ENCODE results near the gene PLXND1.

Gene PLXND1

DNA sequence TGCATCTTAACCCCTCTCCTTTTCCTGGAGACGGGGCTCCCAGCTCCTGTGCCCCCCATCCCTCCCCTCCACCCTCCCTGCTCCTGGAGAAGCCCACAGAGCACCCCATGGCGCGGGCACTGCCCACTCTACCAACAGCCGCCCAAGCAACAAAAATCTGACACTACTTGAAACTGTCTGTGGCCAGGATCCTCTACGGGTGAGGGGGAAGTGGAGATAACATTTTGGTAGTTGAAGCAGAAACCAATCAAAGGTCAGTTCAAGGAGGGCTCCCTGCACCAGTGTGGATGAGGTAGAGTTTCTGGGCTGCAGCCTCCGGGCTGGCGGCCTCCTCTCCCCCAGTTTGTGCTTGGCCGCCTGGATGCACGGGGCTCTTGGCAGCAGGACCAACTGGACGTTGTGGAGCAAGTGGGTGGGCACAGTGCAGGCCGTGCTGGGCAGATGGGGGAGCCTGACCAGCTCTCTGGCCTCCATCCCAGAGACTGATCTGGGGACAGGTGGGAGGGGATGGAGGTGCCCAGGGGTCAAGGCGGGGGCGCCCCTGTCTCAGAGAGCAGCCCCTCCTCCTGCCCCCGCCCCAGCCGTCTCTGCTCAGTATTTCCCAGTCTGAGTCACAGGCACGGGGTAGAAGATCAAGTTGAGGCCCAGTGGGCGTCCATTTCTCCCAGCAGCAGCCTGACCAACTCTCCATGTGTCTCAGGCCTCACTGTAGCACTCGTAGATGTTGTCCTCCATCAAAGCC, 50.7 kb downstream of the PLXND1 start:
- Histone ChIP-seq H3K36me3 (ENCODE audit: insufficient read depth, low read length) (peaks cover 23% of the 10 kb centered on the region; the same call in 1 of the 2 replicates), H3K27me3 (ENCODE audit: insufficient read depth, low read length, poor library complexity, severe bottlenecking) (no peaks in the 10 kb centered on the region), H3K9me2 (replicated peaks; ENCODE audit: low read depth, low read length) (no peaks in the 10 kb centered on the region), H3K4me3 (ENCODE audit: low read length, poor library complexity, severe bottlenecking) (no peak overlapping the region), H3F3A (ENCODE audit: low read depth) (no peaks in the 10 kb centered on the region), H3K4me2 (ENCODE audit: low read depth, low read length, poor library complexity, severe bottlenecking) (no peak overlapping the region), H3K79me2 (ENCODE audit: insufficient read depth, low read length) (no peaks in the 10 kb centered on the region), H3K9me3 (ENCODE audit: insufficient read depth, low read depth, low read length) (no peaks in the 10 kb centered on the region), H3K9ac (ENCODE audit: low read depth, low read length, poor library complexity, severe bottlenecking) (no peak overlapping the region), H4K20me1 (ENCODE audit: insufficient read depth, low read length, poor library complexity, severe bottlenecking) (no peaks in the 10 kb centered on the region), H3K4me1 (ENCODE audit: insufficient read depth, low read length, poor library complexity, severe bottlenecking) (peaks cover 15% of the 10 kb centered on the region), H2AFZ (ENCODE audit: low read length) (no peak overlapping the region)
- no peak for TF ChIP-seq EZH2phosphoT487 (IDR thresholded peaks at IDR 0.05; ENCODE audit: borderline replicate concordance)
- TF ChIP-seq, protein P1, sequence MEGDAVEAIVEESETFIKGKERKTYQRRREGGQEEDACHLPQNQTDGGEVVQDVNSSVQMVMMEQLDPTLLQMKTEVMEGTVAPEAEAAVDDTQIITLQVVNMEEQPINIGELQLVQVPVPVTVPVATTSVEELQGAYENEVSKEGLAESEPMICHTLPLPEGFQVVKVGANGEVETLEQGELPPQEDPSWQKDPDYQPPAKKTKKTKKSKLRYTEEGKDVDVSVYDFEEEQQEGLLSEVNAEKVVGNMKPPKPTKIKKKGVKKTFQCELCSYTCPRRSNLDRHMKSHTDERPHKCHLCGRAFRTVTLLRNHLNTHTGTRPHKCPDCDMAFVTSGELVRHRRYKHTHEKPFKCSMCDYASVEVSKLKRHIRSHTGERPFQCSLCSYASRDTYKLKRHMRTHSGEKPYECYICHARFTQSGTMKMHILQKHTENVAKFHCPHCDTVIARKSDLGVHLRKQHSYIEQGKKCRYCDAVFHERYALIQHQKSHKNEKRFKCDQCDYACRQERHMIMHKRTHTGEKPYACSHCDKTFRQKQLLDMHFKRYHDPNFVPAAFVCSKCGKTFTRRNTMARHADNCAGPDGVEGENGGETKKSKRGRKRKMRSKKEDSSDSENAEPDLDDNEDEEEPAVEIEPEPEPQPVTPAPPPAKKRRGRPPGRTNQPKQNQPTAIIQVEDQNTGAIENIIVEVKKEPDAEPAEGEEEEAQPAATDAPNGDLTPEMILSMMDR (conservative IDR thresholded peaks at IDR 0.05; ENCODE audit: low read length) = no peak

DNA sequence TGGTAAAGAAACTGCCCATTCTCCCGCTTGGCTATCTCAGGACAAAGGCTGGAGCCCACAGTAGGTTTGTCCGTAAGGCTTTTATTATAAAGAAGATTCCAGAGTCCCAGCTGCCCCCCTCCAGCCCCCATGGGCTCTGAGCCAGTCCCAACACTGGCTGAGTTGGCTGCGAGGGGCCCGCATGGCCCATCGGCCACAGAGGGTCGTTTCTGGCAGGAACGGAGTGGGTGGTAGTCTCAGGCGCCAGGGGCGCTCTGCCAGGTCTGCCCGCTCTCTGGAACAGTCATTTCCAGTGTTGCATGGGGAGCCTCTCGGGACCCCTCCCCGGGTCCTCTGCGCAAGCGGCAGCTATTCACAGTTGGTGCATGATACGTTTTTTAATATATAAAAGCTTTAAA, 51.3 kb downstream of the PLXND1 start:
- H3K4me3 ChIP-seq (ENCODE audit: low read length, poor library complexity, severe bottlenecking) = no peak overlapping the region
- H3K9me3 ChIP-seq (ENCODE audit: insufficient read depth, low read depth, low read length) = no peaks in the 10 kb centered on the region
- H3K4me1 ChIP-seq (ENCODE audit: insufficient read depth, low read length, poor library complexity, severe bottlenecking) = peaks cover 15% of the 10 kb centered on the region
- H3K79me2 ChIP-seq (ENCODE audit: insufficient read depth, low read length) = no peaks in the 10 kb centered on the region
- H3K9ac ChIP-seq (ENCODE audit: low read depth, low read length, poor library complexity, severe bottlenecking) = no peak overlapping the region
- no peak overlapping the region for H2AFZ ChIP-seq (ENCODE audit: low read length)
- H3K9me2 ChIP-seq (replicated peaks; ENCODE audit: low read depth, low read length) = no peaks in the 10 kb centered on the region
- no peaks in the 10 kb centered on the region for H3K27me3 ChIP-seq (ENCODE audit: insufficient read depth, low read length, poor library complexity, severe bottlenecking)
- H3F3A ChIP-seq (ENCODE audit: low read depth) = no peaks in the 10 kb centered on the region
- H3K36me3 ChIP-seq (ENCODE audit: insufficient read depth, low read length) = peaks cover 23% of the 10 kb centered on the region; the same call in 1 of the 2 replicates
- no peaks in the 10 kb centered on the region for H4K20me1 ChIP-seq (ENCODE audit: insufficient read depth, low read length, poor library complexity, severe bottlenecking)
- no peak overlapping the region for H3K4me2 ChIP-seq (ENCODE audit: low read depth, low read length, poor library complexity, severe bottlenecking)
- TF ChIP-seq EZH2phosphoT487 (IDR thresholded peaks at IDR 0.05; ENCODE audit: borderline replicate concordance) = no peak
- TF ChIP-seq, protein P1 (conservative IDR thresholded peaks at IDR 0.05; ENCODE audit: low read length) = no peak

DNA sequence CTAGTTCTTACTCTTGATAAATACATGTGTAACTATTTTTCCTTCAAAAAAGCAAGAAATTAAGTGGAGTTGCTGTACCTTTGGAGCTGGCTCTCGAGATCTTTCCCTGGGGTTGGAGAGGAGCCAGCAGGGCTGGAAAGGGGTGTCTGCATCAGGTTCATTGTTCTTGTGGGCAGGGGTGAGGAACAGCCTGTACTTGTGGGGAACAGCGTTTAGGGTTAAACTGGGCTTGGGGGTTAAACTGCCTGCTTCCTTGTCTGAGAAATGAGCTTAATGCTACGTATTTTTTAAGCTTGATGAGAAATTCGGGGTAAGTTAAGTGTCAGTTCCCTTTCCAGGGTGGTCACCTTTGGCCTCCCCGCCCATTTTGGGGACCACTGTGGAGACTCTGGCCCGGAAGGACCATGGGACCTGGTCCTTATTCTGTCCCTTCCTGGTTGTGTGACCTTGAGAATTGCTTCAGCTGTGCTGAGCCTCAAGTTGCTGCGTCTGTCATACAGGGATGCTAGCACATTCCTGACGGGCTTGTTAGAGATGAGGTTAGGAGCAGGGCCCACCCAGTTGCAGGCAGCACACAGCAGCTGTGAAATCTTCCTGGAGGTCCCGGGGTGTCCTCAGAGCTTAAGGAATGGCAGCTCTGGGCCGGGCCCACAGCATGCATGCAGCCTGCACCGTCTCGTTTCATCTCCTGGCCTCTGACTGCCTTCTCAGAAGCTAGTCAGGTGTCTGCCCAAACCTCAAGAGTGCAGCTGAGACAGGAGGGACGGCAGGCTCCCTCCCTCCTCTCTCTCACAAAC, 51.9 kb downstream of the PLXND1 start:
- no peaks in the 10 kb centered on the region for H3K79me2 ChIP-seq (ENCODE audit: insufficient read depth, low read length)
- H3K9ac ChIP-seq (ENCODE audit: low read depth, low read length, poor library complexity, severe bottlenecking) = no peak overlapping the region
- no peak overlapping the region for H2AFZ ChIP-seq (ENCODE audit: low read length)
- peaks cover 15% of the 10 kb centered on the region for H3K4me1 ChIP-seq (ENCODE audit: insufficient read depth, low read length, poor library complexity, severe bottlenecking)
- H3K4me2 ChIP-seq (ENCODE audit: low read depth, low read length, poor library complexity, severe bottlenecking) = no peak overlapping the region
- H3K4me3 ChIP-seq (ENCODE audit: low read length, poor library complexity, severe bottlenecking) = no peak overlapping the region
- H3K9me2 ChIP-seq (replicated peaks; ENCODE audit: low read depth, low read length) = no peaks in the 10 kb centered on the region
- no peaks in the 10 kb centered on the region for H3K27me3 ChIP-seq (ENCODE audit: insufficient read depth, low read length, poor library complexity, severe bottlenecking)
- no peaks in the 10 kb centered on the region for H3K9me3 ChIP-seq (ENCODE audit: insufficient read depth, low read depth, low read length)
- peaks cover 20% of the 10 kb centered on the region; the same call in 1 of the 2 replicates for H3K36me3 ChIP-seq (ENCODE audit: insufficient read depth, low read length)
- H4K20me1 ChIP-seq (ENCODE audit: insufficient read depth, low read length, poor library complexity, severe bottlenecking) = no peaks in the 10 kb centered on the region
- H3F3A ChIP-seq (ENCODE audit: low read depth) = no peaks in the 10 kb centered on the region
- no peak for TF ChIP-seq EZH2phosphoT487 (IDR thresholded peaks at IDR 0.05; ENCODE audit: borderline replicate concordance)
- TF ChIP-seq, protein P1 (conservative IDR thresholded peaks at IDR 0.05; ENCODE audit: low read length) = no peak
